GM21528 (cell line): ENCODE results near the gene RSPH1.
"Not testable (repeated sequence)": the region's sequence is repeated elsewhere in the genome, so short reads cannot be mapped to it uniquely, and the experiment has no call there.

Experiments used
- ATAC-seq: cut with Tn5 transposase; IDR thresholded peaks from one replicate; pipeline ENCODE4 v1.9.1; 2021; ENCODE audit warnings: mild to moderate bottlenecking, moderate library complexity; ENCODE audit not compliant: unreplicated experiment, low FRiP score

RSPH1 gene

DNA sequence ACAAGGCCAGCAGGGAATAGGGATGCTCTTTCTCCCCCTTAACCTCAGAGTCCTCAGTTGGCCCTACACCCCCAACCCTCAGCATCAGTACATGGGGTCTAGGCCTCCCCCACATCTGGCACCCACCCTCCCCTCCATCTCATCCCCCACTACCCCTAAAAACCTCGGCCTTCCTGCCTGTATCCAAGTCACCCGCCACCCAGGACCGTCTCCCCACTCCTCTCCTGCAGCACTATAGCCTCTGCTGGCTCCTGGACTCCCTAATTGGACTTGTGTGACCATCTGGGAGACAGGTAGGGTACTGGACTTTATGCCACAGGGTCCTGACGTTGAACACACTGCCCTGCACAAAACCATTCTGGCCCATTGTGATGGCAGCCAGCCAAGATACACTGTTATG lies 6.0 kb downstream of the RSPH1 start:
- no peak for ATAC-seq

DNA sequence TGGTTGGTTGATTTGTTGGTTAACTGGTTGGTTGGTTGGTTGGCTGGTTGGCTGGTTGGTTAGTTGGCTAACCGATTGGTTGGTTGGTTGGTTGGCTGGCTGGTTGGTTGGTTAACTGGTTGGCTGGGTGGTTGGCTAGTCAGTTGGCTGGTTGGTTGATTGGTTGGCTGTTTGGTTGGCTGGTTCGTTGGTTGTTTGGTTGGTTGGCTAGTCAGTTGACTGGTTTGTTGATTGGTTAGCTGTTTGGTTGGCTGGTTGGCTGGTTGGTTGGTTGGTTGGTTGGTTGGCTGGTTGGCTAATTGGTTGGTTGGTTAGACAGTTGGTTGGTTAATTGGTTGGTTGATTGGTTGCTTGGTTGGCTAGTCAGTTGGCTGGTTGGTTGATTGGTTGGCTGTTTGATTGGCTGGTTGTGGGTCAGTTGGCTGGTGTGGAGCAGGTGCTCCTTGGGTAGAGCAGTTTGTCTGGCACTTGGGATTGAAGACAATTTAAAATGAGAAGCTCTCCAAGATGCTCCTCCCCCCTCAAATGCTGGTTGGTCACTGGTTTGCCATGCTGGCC lies 6.9 kb downstream of the RSPH1 start:
- no peak for ATAC-seq

DNA sequence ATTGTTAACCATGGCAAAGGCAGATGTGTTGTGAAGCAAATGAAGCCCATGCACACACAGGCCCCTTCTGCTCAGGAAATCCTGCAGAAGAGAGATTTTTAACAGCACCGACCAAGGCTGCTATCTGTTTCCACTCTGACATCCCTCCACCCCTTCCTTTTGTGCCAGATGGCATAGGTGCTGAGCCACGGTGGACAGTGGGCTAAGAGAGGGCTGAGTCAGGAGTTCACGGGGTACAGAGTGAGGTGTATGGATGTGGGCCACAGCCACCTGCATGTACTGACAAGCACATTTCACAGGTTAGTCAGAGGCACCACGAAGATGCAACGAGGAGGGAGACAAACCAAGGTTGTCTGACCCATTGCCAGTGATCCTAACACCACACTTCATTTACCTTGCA lies 9.5 kb downstream of the RSPH1 start:
- no peak for ATAC-seq

DNA sequence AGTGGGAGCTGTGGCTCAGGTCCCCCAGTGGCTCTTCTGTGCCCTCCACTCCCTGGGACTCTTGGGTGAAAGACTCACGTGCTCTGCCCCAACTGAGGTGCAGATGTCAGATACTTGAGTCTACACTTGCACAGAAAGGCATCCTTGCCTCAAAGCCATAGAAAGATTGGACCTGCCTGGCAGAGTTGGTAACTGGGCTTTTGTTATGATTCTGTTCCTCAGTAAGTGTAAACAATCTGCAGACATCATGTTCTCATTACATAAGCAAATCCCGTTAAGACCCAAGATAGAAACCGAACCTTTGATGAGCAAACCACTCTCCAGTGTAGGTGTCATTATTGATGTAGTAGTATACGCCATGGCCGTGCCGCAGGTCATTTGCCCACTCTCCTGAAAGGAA lies 10.0 kb downstream of the RSPH1 start:
- no peak for ATAC-seq

DNA sequence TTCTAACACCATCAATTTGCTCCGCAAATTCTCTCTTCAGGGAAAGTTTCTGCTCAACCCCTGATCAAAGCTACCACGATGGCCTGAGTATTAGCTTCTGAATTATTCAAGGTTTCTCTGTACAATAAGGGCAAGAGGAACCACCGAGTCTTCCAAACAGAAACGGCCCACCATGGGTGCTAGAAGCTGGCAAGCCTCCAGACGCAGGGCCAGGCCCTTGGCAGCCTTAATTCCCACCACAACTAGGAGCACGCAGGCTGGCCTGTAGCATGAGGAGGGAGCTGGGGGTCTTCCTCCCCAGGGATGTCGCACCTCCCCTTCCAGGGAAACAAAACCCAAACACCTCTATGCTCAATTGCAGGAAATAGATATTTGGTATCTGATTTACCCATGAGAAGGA lies 11.1 kb downstream of the RSPH1 start:
- no peak for ATAC-seq

DNA sequence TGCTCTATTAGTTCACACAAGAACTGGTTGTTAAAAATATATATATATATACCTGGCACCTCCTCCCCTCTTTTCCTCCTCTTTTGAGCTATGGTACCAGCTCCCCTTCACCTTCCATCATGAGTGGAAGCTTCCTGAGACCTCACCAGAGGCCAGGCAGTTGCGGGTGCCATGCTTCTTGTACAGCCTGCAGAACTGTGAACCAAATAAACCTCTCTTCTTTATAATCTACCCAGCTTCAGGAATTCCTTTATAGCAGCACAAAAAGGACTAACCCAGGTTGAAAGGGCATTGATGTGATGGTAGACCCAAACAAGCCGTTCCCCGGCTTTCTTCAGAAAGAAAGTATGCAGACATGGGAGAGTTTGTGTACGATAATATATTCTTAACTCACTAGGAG lies 14.9 kb downstream of the RSPH1 start:
- no peak for ATAC-seq

DNA sequence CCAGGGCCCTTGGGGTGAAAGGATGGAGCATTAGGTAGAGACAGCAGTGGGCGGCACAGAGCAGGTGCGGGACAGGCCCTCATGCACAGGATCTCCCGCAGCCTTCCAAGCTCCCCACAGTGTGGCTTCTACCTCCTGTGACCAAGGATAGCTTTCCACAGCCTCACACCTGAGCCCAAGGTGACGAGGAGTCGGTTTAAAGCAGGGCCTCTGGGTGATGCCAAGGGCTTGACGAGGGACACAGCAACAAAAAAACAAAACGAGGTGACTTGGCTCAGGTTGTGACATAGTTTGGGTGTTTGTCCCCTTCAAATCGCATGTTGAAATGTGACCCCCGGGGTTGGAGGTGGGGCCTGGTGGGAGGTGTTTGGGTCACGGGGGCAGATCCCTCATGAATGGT lies 15.3 kb downstream of the RSPH1 start:
- ATAC-seq = no peak

DNA sequence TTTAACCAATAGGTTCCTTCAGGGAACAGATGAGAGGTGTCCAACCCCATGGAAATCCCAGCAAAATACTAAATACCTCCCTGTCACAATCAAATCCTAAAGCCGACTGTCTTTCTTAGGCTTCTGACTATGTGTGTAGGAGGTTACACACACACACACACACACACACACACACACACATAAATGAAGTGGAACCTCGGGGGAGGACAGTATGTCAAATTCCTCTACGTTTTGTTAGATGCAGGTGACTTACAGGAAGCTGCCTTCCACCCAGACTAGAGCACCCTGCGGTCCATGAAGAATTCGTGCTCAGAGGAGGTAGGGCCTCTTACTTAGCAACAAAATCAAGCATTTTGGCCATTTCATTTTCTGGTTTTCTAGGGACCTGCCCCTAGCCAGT lies 16.4 kb downstream of the RSPH1 start:
- ATAC-seq = no peak

DNA sequence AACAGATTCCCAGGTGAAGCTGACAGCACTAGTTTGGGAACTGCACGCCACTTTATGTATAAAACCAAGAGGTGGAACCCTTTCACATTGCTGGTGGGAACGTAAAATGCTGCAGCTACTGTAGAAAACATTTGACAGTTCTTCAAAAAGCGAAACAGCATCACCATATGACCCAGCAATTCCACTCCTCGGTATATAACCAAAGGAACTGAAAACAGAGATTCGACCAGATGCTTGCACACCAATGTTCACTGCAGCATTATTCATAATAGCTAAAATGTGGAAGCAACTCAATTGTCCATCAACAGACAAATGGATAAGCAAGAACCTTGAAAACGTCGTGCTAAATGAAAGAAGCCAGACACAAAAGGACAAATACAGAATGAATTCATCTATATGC lies 17.5 kb downstream of the RSPH1 start:
- ATAC-seq = no peak

DNA sequence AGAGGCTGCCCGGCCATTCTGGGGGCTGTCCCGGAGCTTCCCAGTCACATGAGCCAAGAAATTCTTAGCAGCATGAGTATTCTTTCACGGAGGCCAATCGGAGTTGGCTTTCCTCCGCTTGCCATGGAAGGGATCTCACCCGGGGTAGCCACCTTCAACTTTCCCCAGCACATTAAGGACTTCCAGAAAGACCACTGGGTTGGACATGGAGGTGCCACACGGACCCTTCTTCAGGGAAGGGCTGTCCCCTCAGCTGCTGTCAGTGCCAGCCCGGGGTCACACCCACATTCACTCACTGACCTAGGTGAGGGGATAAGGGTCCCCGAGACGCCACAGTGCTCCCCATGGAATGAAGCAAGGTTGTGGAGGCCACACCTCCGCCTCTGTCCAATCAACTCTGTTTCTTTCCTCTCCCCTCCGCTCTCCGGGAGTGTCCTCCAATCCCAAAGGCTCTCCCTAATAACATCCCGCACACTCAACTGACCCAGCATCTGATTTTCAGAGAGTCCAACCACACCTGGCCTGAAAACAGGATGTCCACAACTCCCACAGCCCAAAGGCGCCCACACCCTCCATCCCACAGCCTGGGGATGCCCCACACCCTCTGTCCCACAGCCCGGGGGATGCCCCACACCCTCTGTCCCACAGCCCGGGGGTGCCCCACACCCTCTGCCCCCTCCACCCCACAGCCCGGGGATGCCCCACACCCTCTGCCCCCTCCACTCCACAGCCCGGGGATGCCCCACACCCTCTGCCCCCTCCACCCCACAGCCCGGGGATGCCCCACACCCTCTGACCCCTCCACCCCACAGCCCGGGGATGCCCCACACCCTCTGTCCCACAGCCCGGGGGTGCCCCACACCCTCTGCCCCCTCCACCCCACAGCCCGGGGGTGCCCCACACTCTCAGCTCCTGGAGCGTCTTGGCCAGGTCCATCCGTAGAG lies 19.4 kb downstream of the RSPH1 start:
- no peak for ATAC-seq

DNA sequence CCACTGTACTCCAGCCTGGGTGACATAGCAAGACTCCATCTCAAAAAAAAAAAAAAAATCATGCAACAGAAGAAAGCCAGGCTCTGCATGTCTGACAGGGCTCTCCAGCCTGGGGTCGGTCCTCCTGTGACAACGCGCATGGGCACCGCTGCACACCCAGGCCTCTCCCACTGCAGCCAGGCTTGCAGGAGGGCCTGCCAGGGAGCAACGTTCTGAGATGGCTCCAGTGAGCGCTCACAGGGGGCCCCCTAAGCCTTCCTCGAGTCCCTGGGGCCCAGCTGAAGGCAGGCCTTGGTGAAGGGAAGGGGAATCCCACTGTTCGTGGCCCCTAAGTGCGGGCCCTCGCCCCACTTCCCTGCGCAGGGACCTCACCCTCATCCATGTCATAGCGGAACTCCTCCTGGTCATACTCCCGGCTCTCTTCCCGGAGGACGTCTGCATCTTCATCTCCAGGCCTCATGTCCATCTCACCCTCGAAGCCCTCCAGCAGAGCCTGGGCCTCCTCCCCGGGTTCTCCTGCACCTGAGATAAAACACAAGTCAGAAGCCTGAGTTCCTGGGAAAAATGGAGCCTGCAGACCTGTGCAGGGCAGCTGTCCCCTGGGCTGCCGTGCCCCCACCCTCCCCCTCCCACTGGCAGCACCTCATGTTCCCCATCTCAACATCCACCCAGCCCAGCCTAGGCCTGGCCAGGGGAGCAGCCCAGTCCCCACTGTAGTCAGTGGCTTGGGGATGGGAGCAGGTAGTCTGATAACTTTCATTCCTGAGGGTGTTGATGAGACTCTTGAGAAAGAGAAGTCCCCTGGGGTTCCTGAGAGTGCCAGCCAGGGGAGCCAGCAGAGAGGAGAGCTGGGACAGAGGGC lies 20.3 kb downstream of the RSPH1 start:
- no peak for ATAC-seq

DNA sequence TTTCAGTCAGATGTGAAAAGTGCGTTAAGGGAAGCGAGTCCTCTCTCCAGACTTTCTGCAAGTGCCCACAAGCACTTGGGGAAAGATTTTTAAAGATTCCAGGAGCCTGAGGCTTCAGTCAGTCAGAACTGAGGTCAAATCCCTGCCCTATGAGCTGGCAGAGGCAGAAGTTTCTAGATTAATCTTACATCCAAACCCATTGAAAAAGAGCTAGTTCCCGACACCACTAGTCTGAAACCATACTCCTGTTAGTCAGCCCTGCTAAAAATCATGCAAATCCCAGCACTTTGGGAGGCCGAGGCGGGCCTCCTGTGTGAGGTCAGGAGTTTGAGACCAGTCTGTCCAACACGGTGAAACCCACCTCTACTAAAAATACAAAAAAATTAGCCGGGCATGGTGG lies 21.0 kb downstream of the RSPH1 start:
- no peak for ATAC-seq

DNA sequence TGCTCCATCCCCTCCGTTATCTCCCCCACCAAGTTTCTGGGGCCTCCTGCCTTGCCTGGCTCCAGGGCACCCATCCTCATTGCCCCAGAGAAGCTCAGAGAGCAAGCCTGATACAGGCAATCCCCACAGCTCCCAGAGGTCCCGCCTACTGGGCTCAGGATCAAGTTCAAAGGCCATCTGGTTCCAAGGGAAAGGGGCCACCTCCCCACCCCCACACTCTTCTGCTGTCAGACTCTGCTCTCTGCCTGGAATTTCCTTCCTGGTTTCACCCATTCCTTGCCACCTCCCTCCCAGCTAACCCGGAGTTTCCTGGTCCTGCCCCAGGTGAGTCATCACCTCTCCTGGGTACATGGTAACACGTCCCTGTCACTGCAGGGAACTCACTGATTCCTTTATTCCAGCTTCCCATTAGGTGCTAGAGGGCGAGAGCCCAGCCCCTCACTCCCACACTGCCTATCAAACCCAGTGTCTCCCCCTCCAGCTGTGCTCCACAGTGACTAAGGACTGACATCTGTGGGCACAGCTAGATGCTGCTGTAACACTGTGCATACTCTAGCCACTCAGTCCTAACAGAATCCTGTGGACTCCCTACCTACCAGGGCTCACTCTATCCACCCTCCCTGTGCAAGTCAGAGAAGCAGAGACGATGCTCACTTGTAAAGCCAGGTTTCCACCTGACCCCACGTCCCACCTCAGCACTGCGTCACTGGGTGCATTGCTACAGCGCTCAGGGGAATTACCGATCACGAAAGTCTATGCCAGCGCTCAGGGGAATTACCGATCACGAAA lies 21.8 kb downstream of the RSPH1 start:
- no peak for ATAC-seq

DNA sequence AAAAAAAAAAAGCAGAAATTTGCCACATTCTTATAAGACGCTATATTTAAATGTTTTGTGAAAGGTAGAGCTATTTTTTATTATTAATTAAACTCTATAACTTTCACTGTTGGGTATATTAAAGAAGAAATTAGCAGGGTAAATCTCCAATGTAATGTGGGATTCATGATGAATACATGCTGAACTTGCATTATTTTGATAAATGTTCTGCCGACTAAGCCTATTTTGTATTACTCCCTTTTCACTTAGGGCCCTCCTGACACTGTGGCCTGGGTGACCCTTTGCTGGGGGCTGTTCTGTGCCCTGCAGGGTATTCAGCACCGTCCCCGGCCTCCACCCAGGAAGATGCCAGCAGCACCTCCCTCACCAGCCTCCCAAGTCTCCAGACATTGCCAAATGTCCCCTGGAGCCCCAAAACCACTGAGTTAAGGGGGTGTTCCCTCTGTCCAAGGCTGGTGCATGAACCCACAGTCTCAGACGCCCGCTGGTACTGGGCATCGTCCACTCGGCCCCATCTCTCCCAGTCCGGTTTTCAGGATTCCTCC lies 22.5 kb downstream of the RSPH1 start:
- ATAC-seq = no peak

DNA sequence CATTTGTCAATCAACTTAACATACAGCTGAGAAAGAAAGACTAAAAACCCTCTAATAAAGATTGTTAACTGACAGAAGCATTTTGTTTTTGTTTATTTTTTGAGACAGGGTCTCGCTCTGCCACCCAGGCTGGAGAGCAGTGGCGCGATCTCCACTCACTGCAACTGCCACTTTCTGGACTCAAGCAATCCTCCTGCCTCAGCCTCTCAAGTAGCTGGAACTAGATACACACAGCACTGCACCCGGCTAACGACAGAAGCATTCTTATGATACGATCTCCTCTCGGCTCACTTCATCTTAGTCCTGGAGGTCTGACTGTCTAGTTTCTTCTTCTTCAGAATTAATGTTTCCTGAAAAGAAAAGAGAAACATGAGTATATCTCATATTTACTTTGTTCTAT lies 23.5 kb downstream of the RSPH1 start:
- no peak for ATAC-seq

DNA sequence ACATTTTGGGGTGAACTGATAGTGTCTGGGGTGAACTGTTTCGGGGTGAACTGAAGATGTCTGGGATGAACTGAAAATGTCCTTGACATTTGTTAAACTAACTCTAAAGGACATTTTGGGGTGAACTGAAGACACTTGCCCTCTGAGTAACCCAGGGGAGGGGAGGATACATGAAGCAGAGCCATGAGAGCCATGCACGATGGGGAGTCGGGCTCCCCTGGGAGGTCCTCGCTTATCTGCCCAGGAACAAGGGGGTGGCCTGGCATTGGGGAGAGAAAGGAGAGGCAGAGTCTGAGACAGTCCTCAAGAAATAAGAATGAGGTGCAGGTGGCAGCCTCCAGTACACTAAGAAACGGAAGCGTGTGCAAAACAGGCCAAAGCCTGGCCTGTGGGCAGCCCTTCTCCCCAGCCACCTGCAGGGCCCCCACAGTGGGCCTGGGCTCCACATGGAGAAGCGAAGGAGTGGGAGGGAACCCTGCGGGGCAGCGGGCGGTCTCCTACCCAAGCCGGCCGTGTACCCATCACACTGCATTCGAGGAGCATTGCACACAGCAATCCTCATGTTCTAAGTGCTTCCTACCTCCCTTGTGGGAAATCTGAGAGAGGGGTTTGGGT lies 24.2 kb downstream of the RSPH1 start:
- no peak for ATAC-seq

DNA sequence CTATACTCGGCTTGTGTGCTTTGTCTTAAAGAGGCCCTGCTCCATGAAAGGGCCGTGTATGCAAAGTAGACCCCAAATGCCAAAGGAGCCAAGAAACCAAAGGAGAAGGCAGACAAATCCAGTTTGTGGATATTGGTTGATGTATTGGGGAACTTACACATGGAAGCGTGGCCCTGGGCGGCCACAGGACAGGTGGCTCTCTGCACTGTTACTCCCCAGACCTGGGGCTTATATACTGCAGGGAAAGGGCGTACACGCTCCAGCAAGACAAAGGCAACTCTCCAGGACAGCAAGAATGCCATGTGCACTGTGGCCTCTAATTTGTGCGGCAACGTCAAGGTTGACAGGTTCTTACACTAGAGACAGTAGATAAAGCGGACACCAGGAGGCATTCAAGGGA lies 24.8 kb downstream of the RSPH1 start:
- ATAC-seq = no peak

DNA sequence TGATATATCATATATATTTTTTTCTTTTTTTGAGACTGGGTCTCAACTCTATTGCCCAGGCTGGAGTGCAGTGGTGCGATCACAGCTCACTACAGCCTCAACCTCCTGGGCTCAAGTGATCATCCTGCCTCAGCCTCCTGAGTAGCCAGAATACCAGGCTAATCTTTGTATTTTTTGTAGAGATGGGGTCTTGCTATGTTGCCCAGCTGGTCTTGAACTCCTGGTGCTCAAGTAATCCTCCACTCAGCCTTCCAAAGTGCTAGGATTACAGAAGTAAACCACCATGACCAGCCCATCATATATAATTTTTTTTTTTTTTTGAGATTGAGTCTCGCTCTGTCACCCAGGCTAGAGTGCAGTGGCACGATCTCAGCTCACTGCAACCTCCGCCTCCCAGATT lies 26.3 kb downstream of the RSPH1 start:
- ATAC-seq = not testable (repeated sequence)

DNA sequence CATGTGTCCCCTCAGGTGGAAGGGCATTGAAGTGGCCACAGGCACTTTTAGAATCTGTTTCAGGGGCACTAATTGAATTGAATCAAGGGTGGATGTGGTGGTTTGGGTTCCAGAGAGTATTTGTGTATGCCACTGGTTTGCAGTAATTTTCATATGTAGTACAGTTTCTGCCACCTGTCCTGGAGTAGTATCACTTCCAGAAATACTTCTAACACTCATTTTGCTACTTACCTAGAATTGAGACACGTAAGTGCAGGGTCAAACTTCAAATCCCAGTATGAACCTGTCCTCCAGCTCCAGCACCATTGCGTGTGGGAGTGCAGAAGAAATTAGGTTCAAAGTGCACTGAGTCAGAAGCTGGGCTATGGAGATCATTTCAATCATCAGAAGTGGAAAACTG lies 26.8 kb downstream of the RSPH1 start:
- no peak for ATAC-seq
